K562 (cell line): Measurements from ENCODE around the gene KRT31. TPM values are rescaled to one million over a fixed set of nuclear protein-coding genes. Genes with fewer than 3 reads are reported as not detected.

ENCODE experiments used
- ATAC-seq: fragments of 200-7000 bp; cut with Tn5 transposase; 3 replicates; pipeline ENCODE4 v1.9.1; 2020; ENCODE audit warnings: moderate library complexity
- BruUV-seq: library from RNA; stranded (reverse); fragments of 400-500 nt; replicated peaks from 2 replicates; lab custom pipeline; 2021; lab: Mats Ljungman, UMichigan
- CTCF ChIA-PET: fragments of 300-600 bp; formaldehyde crosslinking; extraction: SDS; loops from one replicate; lab custom pipeline; 2021; ENCODE audit warnings: low intra/inter-chr PET ratio; lab: Yijun Ruan, JAX
- POLR2A ChIA-PET: fragments of 300-600, 350-650 bp; sonication (Branson Sonifier 250); formaldehyde crosslinking; extraction: SDS; loops from one replicate; lab custom pipeline; 2021; ENCODE audit warnings: antibody characterized with exemption, inconsistent platforms; lab: Yijun Ruan, JAX
- DNase-seq, 4 experiments: peaks; one replicate each; pipeline versions ENCODE4 v3.0.0 to v3.0.0-alpha.2; 2011 to 2018; ENCODE audit warnings: low spot score in 3 of 4, mixed read lengths in 3 of 4; ENCODE audit errors: extremely low read depth in 1 of 4
- FAIRE-seq: peaks from 2 replicates; lab custom pipeline; 2011; peaks lifted over from hg19 to GRCh38; lab: Jason Lieb, UNC
- H2AFZ ChIP-seq: 2 replicates; pipeline ENCODE4 v1.6.0; 2011; ENCODE audit warnings: low read depth, low read length, control low read depth, inconsistent platforms
- H3K27ac ChIP-seq: fragments of 200-600 bp; 3 replicates; pipeline ENCODE4 v1.8.0; 2011; ENCODE audit warnings: low read depth, mild to moderate bottlenecking, control low read depth, inconsistent platforms, low read length, moderate library complexity, mixed read lengths; ENCODE audit errors: extremely low read depth
- H3K27me3 ChIP-seq, 2 experiments: fragments of 300-600 bp in 1 of 2; 2 replicates in 1 of 2; 3 replicates in 1 of 2; pipeline versions ENCODE4 v1.6.0 to v1.8.0; 2011; ENCODE audit warnings: inconsistent platforms in 2 of 2, low read length in 2 of 2, mild to moderate bottlenecking in 1 of 2, mixed read lengths in 1 of 2, moderate library complexity in 1 of 2; ENCODE audit not compliant: control insufficient read depth in 2 of 2, insufficient read depth in 2 of 2
- H3K36me3 ChIP-seq: fragments of 300-600 bp; 3 replicates; pipeline ENCODE4 v1.8.0; 2011; ENCODE audit warnings: mild to moderate bottlenecking, low read length, inconsistent platforms; ENCODE audit not compliant: control insufficient read depth, insufficient read depth
- H3K4me1 ChIP-seq, 2 experiments: fragments of 200-600 bp in 1 of 2; replicated peaks in 1 of 2; 2 replicates in 1 of 2; 3 replicates in 1 of 2; pipeline versions ENCODE4 v1.5.1 to v1.8.0; 2011; ENCODE audit warnings: inconsistent platforms in 2 of 2, low read length in 2 of 2, mild to moderate bottlenecking in 1 of 2, mixed read lengths in 1 of 2, moderate library complexity in 1 of 2; ENCODE audit not compliant: control insufficient read depth in 2 of 2, insufficient read depth in 2 of 2
- H3K4me2 ChIP-seq: 2 replicates; pipeline ENCODE4 v1.6.1; 2011; ENCODE audit warnings: low read length, control low read depth, inconsistent platforms, mixed read lengths; ENCODE audit not compliant: insufficient read depth
- H3K4me3 ChIP-seq: fragments of 200-600 bp; sonication (generic), shearing (Covaris generic); 2 replicates; pipeline ENCODE4 v1.5.1; 2016; ENCODE audit warnings: control low read depth, inconsistent platforms
- H3K79me2 ChIP-seq: fragments of 200-600 bp; 3 replicates; pipeline ENCODE4 v1.8.0; 2011; ENCODE audit warnings: low read length, inconsistent platforms; ENCODE audit not compliant: control insufficient read depth, insufficient read depth
- H3K9ac ChIP-seq, 2 experiments: 2 replicates each; pipeline versions ENCODE4 v1.6.0 to v1.6.1; 2011; ENCODE audit warnings: low read depth in 2 of 2, low read length in 2 of 2, control low read depth in 1 of 2, inconsistent platforms in 1 of 2, mild to moderate bottlenecking in 1 of 2, mixed read lengths in 1 of 2; ENCODE audit not compliant: insufficient read depth in 1 of 2
- H3K9me1 ChIP-seq: one replicate; pipeline ENCODE4 v1.6.0; 2011; ENCODE audit warnings: inconsistent platforms, mild to moderate bottlenecking, low read length, moderate library complexity; ENCODE audit not compliant: control insufficient read depth, insufficient read depth
- H3K9me3 ChIP-seq: replicated peaks from 2 replicates; pipeline ENCODE4 v1.5.1; 2011; ENCODE audit warnings: low read depth, low read length, inconsistent platforms; ENCODE audit not compliant: control insufficient read depth, insufficient read depth
- H4K20me1 ChIP-seq: replicated peaks from 2 replicates; pipeline ENCODE4 v1.6.1; 2011; ENCODE audit warnings: low read length, inconsistent platforms, mixed read lengths; ENCODE audit not compliant: control insufficient read depth, insufficient read depth
- ARID1B ChIP-seq: fragments of 450-650 bp; IDR thresholded peaks from 2 replicates; pipeline ENCODE4 v1.6.1; 2016; ENCODE audit warnings: antibody characterized with exemption, mild to moderate bottlenecking, inconsistent platforms
- HNRNPUL1 ChIP-seq: fragments of 200-400 bp; formaldehyde crosslinking; IDR thresholded peaks from 2 replicates; pipeline ENCODE4 v1.6.1; 2017; ENCODE audit warnings: low read length
- MECOM ChIP-seq: fragments of 250-450 bp; sonication (Bioruptor Pico); IDR thresholded peaks from 2 replicates; pipeline ENCODE4 v1.8.0; 2022; ENCODE audit warnings: inconsistent platforms
- RHOXF2B ChIP-seq: fragments of 250-450 bp; sonication (Bioruptor Pico); conservative IDR thresholded peaks from 2 replicates; pipeline ENCODE4 v1.5.1; 2021
- YBX1 ChIP-seq: fragments of 450-650 bp; IDR thresholded peaks from 2 replicates; pipeline ENCODE4 v1.7.1; 2016; ENCODE audit warnings: mild to moderate bottlenecking
- ZNF121 ChIP-seq: sonication (generic); formaldehyde crosslinking; conservative IDR thresholded peaks from 2 replicates; pipeline ENCODE4 v1.8.0; 2022; ENCODE audit warnings: missing genetic modification reagents
- ZNF347 ChIP-seq: fragments of 450-650 bp; formaldehyde crosslinking; IDR thresholded peaks from 2 replicates; pipeline ENCODE4 v1.4.0; 2020; ENCODE audit warnings: low read depth, mild to moderate bottlenecking, moderate library complexity
- WGBS: fragments of 100-300 bp; shearing (Covaris generic); methylation state at CpG from one replicate; pipeline ENCODE4 v1.1.6; 2016; ENCODE audit warnings: low coverage, mixed read lengths; ENCODE audit not compliant: insufficient coverage; ENCODE audit errors: missing lambda C conversion rate; 5-methylcytosine and 5-hydroxymethylcytosine counted together
- in situ Hi-C: fragments of 300-500 bp; cut with MboI; formaldehyde crosslinking; loops from 4 replicates; pipeline ENCODE4 v1.15.0; 2018; ENCODE audit warnings: inconsistent platforms, mixed read lengths
- intact Hi-C: fragments of 100-400 bp; cut with micrococcal nuclease; formaldehyde crosslinking; loops from 2 replicates; pipeline ENCODE4 v1.14.2; 2022
- polyA plus RNA-seq, 8 experiments: library from polyadenylated mRNA; depleted of rRNA in 4 of 8; stranded (reverse) in 5 of 8; unstranded in 3 of 8; fragments of >200 nt; fragmentation: Nextera tagmentation in 2 of 8; fragmentation: Illumina TruSeq in 1 of 8; extraction: Ambion mirVana in 2 of 8; extraction: Trizol in 1 of 8; gene quantifications; 2 replicates each; pipeline versions ENCODE4 v1.2.1 to v1.2.3, GENCODE V29; 2011 to 2014; ENCODE audit warnings: inconsistent platforms in 1 of 8, missing spikeins in 1 of 8
- total RNA-seq, 7 experiments: library from RNA; depleted of rRNA in 6 of 7; stranded (reverse); fragments of >200 nt in 6 of 7; fragmentation: Illumina TruSeq in 2 of 7; extraction: Trizol in 2 of 7; gene quantifications; 2 replicates each; pipeline versions ENCODE4 v1.2.1 to v1.2.3, GENCODE V29; 2011 to 2021; ENCODE audit warnings: low replicate concordance in 1 of 7
- TF ChIP-seq, protein P1 (sequence below), 2 experiments: fragments of 150-350 bp in 1 of 2; IDR thresholded peaks; 2 replicates each; pipeline ENCODE4 v1.6.1; 2012 to 2016; ENCODE audit warnings: low read depth in 2 of 2, low read length in 2 of 2, mild to moderate bottlenecking in 1 of 2, moderate library complexity in 1 of 2
- TF ChIP-seq, protein P2 (sequence below): fragments of 450-650 bp; IDR thresholded peaks from 2 replicates; pipeline ENCODE4 v1.6.1; 2016; ENCODE audit warnings: low read depth

The KRT31 gene
- total and polyA plus RNA-seq, 9 of the 15 experiments (the other 6 are each of a cell fraction or from before 2014, with no cell fraction given): not detected

DNA sequence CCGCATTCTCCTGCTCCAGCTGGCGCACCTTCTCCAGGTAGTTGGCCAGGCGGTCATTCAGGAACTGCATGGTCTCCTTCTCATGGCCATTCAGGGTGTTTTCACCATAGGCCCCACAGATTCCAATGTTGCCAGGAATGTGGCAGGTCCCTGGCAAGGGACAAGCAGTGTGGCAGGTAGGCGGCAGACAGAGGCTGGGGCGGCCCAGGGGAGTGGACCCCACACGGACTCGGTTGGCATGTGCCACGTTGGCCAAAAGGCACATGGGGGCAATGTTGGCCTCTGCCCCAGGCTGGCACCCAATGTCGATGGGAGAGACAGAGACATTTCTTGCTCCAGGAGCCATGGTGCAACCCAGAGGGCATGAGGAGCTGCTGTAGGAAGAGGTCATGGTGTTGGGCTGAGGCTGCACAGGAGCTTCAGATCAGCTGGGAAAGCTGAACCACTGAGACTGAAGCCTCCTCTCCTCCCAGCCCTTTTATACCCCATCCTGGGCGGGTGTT lies 43.2 kb upstream of the KRT31 start, which contains the start of gene KRT38:
Gene KRT38 (minus strand): TSS at position 453 of the 503 bp plus-strand sequence. CDS start 62 bp downstream, at position 391.
- H3K4me1 ChIP-seq: no peaks in the 10 kb centered on the region
- H3K9me1 ChIP-seq: no peaks in the 10 kb centered on the region
- no peaks in the 10 kb centered on the region; the same call in 2 of the 3 replicates for H3K79me2 ChIP-seq
- DNase-seq: no peak
- no peak within 1 kb of the TSS for H3K4me2 ChIP-seq
- H3K27ac ChIP-seq: no peak within 1 kb of the TSS
- 0% methylated on average over 10 of the region's 10 CpGs for WGBS
- TF ChIP-seq HNRNPUL1 (no peak), MECOM (no peak), ZNF121 (no peak), RHOXF2B (no peak), ARID1B (no peak), ZNF347 (CRISPR knock-in tag) (no peak), YBX1 (no peak)
- TF ChIP-seq, protein P1, sequence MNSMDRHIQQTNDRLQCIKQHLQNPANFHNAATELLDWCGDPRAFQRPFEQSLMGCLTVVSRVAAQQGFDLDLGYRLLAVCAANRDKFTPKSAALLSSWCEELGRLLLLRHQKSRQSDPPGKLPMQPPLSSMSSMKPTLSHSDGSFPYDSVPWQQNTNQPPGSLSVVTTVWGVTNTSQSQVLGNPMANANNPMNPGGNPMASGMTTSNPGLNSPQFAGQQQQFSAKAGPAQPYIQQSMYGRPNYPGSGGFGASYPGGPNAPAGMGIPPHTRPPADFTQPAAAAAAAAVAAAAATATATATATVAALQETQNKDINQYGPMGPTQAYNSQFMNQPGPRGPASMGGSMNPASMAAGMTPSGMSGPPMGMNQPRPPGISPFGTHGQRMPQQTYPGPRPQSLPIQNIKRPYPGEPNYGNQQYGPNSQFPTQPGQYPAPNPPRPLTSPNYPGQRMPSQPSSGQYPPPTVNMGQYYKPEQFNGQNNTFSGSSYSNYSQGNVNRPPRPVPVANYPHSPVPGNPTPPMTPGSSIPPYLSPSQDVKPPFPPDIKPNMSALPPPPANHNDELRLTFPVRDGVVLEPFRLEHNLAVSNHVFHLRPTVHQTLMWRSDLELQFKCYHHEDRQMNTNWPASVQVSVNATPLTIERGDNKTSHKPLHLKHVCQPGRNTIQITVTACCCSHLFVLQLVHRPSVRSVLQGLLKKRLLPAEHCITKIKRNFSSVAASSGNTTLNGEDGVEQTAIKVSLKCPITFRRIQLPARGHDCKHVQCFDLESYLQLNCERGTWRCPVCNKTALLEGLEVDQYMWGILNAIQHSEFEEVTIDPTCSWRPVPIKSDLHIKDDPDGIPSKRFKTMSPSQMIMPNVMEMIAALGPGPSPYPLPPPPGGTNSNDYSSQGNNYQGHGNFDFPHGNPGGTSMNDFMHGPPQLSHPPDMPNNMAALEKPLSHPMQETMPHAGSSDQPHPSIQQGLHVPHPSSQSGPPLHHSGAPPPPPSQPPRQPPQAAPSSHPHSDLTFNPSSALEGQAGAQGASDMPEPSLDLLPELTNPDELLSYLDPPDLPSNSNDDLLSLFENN (IDR thresholded peaks at IDR 0.05; ENCODE audit: low read depth in 2 of 2, low read length in 2 of 2): no peak
- TF ChIP-seq, protein P2, sequence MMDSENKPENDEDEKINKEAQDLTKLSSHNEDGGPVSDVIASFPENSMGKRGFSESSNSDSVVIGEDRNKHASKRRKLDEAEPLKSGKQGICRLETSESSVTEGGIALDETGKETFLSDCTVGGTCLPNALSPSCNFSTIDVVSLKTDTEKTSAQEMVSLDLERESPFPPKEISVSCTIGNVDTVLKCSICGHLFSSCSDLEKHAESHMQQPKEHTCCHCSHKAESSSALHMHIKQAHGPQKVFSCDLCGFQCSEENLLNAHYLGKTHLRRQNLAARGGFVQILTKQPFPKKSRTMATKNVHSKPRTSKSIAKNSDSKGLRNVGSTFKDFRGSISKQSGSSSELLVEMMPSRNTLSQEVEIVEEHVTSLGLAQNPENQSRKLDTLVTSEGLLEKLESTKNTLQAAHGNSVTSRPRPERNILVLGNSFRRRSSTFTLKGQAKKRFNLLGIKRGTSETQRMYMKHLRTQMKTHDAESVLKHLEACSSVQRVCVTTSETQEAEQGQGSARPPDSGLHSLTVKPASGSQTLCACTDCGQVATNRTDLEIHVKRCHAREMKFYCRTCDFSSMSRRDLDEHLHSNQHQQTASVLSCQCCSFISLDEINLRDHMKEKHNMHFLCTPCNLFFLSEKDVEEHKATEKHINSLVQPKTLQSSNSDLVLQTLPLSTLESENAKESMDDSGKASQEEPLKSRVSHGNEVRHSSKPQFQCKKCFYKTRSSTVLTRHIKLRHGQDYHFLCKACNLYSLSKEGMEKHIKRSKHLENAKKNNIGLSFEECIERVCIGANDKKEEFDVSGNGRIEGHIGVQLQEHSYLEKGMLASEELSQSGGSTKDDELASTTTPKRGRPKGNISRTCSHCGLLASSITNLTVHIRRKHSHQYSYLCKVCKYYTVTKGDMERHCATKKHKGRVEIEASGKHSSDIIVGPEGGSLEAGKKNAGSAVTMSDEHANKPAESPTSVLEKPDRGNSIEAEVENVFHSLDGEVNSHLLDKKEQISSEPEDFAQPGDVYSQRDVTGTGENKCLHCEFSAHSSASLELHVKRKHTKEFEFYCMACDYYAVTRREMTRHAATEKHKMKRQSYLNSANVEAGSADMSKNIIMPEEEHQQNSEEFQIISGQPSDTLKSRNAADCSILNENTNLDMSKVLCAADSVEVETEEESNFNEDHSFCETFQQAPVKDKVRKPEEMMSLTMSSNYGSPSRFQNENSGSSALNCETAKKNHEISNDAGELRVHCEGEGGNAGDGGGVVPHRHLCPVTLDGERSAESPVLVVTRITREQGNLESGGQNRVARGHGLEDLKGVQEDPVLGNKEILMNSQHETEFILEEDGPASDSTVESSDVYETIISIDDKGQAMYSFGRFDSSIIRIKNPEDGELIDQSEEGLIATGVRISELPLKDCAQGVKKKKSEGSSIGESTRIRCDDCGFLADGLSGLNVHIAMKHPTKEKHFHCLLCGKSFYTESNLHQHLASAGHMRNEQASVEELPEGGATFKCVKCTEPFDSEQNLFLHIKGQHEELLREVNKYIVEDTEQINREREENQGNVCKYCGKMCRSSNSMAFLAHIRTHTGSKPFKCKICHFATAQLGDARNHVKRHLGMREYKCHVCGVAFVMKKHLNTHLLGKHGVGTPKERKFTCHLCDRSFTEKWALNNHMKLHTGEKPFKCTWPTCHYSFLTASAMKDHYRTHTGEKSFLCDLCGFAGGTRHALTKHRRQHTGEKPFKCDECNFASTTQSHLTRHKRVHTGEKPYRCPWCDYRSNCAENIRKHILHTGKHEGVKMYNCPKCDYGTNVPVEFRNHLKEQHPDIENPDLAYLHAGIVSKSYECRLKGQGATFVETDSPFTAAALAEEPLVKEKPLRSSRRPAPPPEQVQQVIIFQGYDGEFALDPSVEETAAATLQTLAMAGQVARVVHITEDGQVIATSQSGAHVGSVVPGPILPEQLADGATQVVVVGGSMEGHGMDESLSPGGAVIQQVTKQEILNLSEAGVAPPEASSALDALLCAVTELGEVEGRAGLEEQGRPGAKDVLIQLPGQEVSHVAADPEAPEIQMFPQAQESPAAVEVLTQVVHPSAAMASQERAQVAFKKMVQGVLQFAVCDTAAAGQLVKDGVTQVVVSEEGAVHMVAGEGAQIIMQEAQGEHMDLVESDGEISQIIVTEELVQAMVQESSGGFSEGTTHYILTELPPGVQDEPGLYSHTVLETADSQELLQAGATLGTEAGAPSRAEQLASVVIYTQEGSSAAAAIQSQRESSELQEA: no peak
- H2AFZ ChIP-seq: no peak within 1 kb of the TSS
- H3K9ac ChIP-seq: no peak within 1 kb of the TSS
- ChIA-PET CTCF (no interaction called here), POLR2A (no interaction called here)
- no peak for FAIRE-seq
- in situ Hi-C loops (no loop called here), intact Hi-C loops (no loop called here)
- H3K9me3 ChIP-seq: no peaks in the 10 kb centered on the region
- no TSS peak for BruUV-seq
- no peak within 1 kb of the TSS for H3K4me3 ChIP-seq
- H3K36me3 ChIP-seq: no peaks in the 10 kb centered on the region
- no peaks in the 10 kb centered on the region for H4K20me1 ChIP-seq
- H3K27me3 ChIP-seq: peaks cover 4 to 39% of the 10 kb centered on the region in 2 experiments; a peak in 4 of 5 replicates
- ATAC-seq: no peak
